RWPE1 (cell line): ENCODE data around the gene INMT.

ENCODE experiments used
- CTCF ChIA-PET: fragments of 350-600 bp; sonication (Branson Sonifier 250); formaldehyde crosslinking; extraction: SDS; loops from one replicate; lab custom pipeline; 2021; lab: Yijun Ruan, JAX
- POLR2A ChIA-PET: fragments of 400-600 bp; formaldehyde crosslinking; extraction: SDS; loops from one replicate; lab custom pipeline; 2020; ENCODE audit warnings: antibody characterized with exemption; ENCODE audit not compliant: low non-redundant PET; lab: Yijun Ruan, JAX
- DNase-seq: peaks from one replicate; pipeline ENCODE4 v3.0.0; 2012; ENCODE audit warnings: low spot score
- H3K27ac ChIP-seq: fragments of 450-650 bp; 2 replicates; pipeline ENCODE4 v1.5.1; 2017
- TF ChIP-seq, protein P1 (sequence below): fragments of 450-650 bp; conservative IDR thresholded peaks from 2 replicates; pipeline ENCODE4 v1.5.1; 2017; ENCODE audit warnings: low read depth, mild to moderate bottlenecking

INMT gene

DNA sequence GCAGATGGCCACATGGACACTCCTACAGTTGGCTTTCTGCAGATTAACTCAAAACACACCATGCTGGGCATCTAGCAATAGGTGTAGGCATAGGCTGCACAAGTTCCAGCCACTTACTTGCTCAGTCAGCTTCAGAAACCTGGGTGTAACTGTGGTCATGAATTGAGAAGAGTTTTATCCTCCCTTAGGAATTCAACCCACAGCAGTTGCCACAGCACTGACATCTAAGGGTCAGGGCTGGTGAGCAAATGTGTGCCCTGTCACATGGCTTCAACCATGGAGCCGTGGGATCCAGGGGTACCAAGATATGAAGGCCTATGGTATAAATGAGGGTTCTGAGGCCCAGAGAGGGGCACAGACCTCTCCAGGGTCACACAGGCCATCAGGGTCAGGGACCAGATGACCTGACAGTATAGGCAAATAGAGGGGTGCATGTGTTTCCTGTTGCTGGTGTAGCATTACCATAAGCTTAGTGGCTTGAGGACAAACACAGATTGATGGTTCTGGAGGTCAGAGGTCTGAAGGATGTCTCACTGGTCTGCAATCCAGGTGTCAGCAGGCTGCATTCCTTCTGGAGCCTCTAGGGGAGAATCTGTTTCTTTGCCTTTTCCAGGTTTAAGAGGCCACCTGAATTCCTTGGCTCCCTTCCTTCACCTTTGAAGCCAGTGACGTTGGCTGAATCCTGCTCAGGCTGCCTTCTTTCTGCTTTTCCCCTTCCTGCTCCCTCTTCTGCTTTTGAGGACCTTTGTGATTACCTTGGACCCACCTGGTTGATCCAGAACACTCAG, 43.4 kb downstream of the INMT start:
- ChIA-PET CTCF (no interaction called here), POLR2A (no interaction called here)
- TF ChIP-seq, protein P1, sequence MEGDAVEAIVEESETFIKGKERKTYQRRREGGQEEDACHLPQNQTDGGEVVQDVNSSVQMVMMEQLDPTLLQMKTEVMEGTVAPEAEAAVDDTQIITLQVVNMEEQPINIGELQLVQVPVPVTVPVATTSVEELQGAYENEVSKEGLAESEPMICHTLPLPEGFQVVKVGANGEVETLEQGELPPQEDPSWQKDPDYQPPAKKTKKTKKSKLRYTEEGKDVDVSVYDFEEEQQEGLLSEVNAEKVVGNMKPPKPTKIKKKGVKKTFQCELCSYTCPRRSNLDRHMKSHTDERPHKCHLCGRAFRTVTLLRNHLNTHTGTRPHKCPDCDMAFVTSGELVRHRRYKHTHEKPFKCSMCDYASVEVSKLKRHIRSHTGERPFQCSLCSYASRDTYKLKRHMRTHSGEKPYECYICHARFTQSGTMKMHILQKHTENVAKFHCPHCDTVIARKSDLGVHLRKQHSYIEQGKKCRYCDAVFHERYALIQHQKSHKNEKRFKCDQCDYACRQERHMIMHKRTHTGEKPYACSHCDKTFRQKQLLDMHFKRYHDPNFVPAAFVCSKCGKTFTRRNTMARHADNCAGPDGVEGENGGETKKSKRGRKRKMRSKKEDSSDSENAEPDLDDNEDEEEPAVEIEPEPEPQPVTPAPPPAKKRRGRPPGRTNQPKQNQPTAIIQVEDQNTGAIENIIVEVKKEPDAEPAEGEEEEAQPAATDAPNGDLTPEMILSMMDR: no peak
- H3K27ac ChIP-seq: no peak overlapping the region
- DNase-seq: no peak

DNA sequence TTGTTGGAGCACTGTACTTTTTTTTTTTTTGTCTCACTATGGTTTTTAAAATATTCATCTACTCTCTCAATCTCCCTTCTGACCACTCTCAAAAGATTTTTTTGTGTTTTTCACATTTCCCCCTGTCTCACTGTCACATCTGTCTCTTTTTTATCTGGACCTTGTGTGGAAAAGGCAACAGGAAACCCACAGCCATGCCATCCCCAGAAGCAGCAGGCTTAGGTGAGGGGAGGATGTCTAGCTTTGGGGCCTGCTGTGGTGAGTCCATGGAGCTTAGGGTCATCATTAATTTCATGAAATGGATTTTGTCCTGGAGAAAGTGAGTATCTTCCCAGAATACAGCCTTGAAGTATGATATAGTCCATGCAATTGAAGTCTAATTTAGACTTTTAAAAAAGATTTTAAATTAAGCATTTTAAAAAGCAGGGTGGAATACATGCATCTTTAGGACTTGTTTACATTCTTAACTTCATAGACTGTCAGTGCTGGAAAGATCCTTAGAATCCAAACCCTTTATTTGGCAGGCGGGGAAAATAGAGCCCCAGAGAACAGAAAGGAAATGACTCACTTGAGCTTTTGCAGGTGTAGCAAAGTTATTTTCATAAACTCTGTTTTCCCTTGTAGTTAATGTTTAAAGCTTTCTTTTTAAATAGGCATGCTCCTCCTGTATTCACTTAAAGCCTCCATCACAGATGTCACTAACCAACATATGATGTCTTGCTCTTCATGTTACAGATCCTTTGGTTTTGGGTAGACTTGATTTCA, 44.4 kb downstream of the INMT start:
- POLR2A ChIA-PET: interaction anchor here (0.5 to 0.6 kb wide), 2 partner anchors 163 to 244 kb away, joined by 3 to 5 read pairs; no protein-coding TSS in a partner anchor
- DNase-seq: peak; percentile 43
- no peak overlapping the region; the same call in 1 of the 2 replicates for H3K27ac ChIP-seq
- CTCF ChIA-PET: interaction anchor here (0.7 kb wide), 1 partner anchor 27 kb away, joined by 3 read pairs; no protein-coding TSS in a partner anchor
- TF ChIP-seq, protein P1: no peak

DNA sequence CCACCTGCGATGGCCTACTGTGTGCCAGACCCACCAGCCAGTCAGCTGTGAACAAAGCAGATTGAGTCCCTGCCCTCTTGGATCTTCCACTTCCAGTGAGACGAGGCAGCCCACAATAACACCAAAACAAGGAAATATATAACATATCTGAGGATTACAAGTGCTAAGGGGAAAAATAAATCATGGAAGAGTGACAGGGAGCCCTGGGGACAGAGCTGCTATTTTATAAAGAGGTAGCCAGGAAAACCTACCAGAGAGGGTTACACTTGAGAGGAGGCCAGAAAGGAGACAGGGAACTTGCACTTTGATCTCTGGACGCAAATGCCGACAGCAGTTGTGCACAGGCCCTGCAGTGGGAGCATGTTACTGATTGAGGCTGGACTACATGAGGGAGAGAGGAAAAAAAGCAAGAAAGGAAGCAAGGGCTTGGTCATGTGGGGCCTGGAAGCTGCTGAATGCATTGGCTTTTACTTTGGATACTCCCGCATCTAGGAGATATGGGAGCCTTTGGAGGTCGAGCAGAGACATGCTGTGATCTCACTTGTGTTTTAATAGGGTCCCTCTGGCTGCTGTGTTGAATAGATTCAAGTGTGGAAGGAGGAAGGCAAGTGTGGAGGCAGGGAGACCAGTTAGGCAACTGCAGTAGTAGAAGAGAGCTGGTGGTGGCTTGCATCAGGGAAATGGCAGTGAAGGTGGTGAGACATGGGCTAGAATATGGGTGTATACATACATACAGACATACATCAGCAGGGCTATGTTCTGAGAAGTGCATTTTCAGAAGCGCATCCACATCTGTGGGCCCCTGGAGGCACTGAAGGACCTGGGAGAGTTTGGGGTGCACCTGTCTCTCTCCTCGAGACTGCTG, 45.5 kb downstream of the INMT start:
- POLR2A ChIA-PET: no interaction called here
- no peak for DNase-seq
- TF ChIP-seq, protein P1: no peak
- CTCF ChIA-PET: interaction anchor here (0.6 kb wide), 2 partner anchors 1413 to 1773 kb away, joined by 3 to 5 read pairs; no protein-coding TSS in a partner anchor
- H3K27ac ChIP-seq: no peak overlapping the region

DNA sequence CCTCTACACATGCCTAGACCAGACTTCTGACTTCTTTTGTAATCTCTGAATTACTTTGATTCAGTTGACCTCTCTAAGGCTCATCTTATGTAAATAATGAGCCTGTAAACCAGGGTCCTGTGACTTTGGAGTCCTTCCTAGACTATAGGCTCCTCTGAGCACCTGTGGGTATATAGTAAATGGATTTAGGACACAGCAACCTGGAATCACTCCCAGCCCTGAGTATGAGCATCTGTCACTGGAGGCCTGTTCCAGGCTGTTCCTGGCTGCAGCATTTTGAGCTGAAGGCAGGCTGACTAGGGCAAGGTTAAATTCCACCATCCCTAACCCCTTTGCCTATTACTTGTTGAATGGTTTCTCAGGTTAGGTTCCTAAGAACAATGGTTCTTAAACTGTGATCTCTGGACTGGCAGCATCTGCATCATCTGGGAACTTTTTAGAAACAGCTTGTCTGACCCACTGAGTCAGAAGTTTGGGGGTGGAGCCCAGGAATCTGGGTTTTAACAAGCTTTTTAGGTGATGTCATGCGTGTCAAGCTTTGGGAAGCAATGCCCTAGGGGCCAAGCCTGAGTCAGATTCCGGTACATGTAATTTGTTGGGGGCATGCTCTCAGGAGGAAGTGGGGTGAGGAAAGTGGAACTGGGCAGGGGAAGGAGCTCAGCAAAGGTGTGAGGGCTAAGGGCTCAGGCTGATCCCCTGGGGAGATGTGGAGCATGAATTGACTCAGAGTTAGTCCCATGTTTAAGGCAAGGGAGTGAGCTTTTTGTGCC, 47.5 kb downstream of the INMT start:
- POLR2A ChIA-PET: no interaction called here
- TF ChIP-seq, protein P1: no peak
- peak overlapping the region; percentile 70 for H3K27ac ChIP-seq
- CTCF ChIA-PET: interaction anchor here (0.6 to 1.2 kb wide), 7 partner anchors 58 to 323 kb away, joined by 3 to 5 read pairs (median 3); no protein-coding TSS in a partner anchor
- peak; percentile 89 for DNase-seq

DNA sequence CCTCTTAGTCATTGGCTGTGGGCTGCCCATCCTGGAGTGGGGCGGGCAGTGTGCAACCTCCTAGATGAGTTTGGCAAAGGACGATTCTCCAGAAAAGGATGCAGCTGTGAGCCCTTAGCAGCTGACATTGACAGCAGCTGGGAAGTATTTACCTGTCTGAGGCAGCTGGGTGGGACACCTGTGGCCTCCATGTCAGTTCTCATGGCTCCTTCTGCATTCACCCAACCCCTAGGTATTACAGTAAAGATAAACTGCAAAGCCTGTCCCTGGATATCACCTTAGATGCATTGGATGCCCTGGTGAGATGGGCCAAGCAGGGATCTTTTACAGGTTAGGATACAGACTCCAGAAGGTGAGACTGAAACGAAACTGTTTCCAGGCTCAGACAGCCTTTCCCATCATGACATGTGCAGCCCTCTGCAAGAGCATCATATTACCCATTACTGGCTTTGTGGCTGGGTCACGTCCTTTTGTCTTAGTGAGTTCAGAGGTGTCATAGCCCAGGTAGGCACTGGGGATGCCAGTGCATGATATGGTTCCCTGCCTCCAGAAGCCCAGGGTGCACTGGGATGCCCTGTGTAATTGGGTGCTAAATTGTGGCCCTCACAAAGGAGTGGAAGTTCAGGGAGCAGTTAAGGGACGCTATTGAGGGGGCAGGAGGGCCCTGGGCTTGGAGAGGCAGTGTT, 48.2 kb downstream of the INMT start:
- peak overlapping the region; percentile 70 for H3K27ac ChIP-seq
- TF ChIP-seq, protein P1: no peak
- CTCF ChIA-PET: interaction anchor here (0.6 to 1.2 kb wide), 7 partner anchors 59 to 323 kb away, joined by 3 to 5 read pairs (median 3); no protein-coding TSS in a partner anchor
- POLR2A ChIA-PET: no interaction called here
- DNase-seq: no peak
